Measurements from ENCODE around the gene ACOT7.

GRCh38 chr1:6361124-6361775 is 32.3 kb downstream of the ACOT7 start:
- no peak for TF ChIP-seq CTCF (IDR thresholded peaks at IDR 0.05; ENCODE audit: borderline replicate concordance, extremely low read depth, low read length, poor library complexity, severe bottlenecking)
- no peak for TF ChIP-seq EZH2 (IDR thresholded peaks at IDR 0.05; ENCODE audit: borderline replicate concordance, low read depth, low read length, severe bottlenecking)
